ENCODE measurements around the gene SRGAP1. TPM values are rescaled to one million over a fixed set of nuclear protein-coding genes. Genes with fewer than 3 reads are reported as not detected.

Gene SRGAP1
- total RNA-seq, 1 donor from 2014 or later, result 2.3 TPM

DNA sequence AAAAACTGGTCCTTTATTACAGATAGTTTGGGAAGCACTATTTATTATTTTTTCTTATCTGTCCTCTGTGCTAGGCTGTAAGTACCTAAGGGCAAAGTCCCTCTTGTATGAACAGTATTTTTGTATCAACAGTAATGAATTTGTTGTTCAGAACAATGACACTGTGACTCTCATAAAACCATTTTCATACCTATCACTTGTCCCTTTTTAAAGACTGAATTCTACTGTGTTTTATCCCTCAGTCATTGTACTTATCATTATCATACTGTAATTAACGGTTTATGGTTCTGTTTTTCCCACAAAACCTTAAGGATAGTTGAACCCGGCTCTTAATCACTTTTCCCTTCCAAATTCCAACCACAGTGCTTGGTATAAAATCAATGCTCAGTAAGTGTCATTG is 69.4 kb downstream of the SRGAP1 start:
- no peaks in the 10 kb centered on the region for H3K27me3 ChIP-seq (ENCODE audit: low read depth)
- no peak overlapping the region for H3K27ac ChIP-seq (replicated peaks)
- intact Hi-C loops (cut with micrococcal nuclease), result no loop called here
- DNase-seq, result no peak
- TF ChIP-seq CTCF (IDR thresholded peaks at IDR 0.05; ENCODE audit: borderline replicate concordance), result no peak
- no peaks in the 10 kb centered on the region for H3K36me3 ChIP-seq
- H3K4me3 ChIP-seq, result no peak overlapping the region
- H3K4me1 ChIP-seq, result peaks cover 10% of the 10 kb centered on the region
- H3K9me3 ChIP-seq (replicated peaks), result no peaks in the 10 kb centered on the region

DNA sequence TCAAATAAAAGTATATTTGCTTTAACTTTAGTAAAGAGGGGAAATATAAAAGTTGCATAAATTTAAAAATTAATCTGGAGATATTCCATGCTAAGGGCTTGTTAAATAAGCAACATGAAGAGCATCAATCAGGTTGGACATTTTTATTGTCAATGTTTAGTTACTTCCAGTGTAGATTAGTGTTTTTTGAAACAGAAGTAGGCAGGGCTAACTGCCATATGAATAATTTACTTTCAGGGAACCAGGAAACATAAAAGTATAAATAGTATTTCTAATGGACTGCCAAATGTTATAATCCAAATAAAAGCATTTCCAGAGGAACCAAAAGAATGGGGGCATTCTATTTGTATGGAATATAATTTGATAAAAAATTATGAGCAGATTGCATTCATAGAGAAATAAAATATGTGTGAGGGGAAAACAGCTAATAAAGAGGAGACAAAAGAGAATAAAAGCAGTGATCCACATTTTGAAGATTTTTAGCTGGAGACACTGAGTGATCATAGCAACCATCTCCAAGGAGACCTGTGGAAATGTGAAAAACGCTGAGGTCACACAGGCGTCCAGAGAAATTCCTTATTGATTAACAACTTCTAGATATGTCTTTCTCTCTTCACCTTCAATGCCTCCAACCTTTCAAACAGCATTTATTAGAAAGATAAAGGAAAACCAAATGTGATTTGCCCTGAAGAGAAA is 70.8 kb downstream of the SRGAP1 start:
- H3K9me3 ChIP-seq (replicated peaks), result no peaks in the 10 kb centered on the region
- no peak overlapping the region for H3K27ac ChIP-seq (replicated peaks)
- no peak for TF ChIP-seq CTCF (IDR thresholded peaks at IDR 0.05; ENCODE audit: borderline replicate concordance)
- H3K4me1 ChIP-seq, result peaks cover 10% of the 10 kb centered on the region
- H3K27me3 ChIP-seq (ENCODE audit: low read depth), result no peaks in the 10 kb centered on the region
- DNase-seq, result no peak
- H3K4me3 ChIP-seq, result no peak overlapping the region
- H3K36me3 ChIP-seq, result no peaks in the 10 kb centered on the region
- intact Hi-C loops (cut with micrococcal nuclease), result no loop called here

- Histone ChIP-seq H3K27me3 (ENCODE audit: low read depth) (no peaks in the 10 kb centered on the region), H3K4me3 (no peak overlapping the region), H3K36me3 (no peaks in the 10 kb centered on the region), H3K27ac (replicated peaks) (no peak overlapping the region), H3K4me1 (peaks cover 4% of the 10 kb centered on the region), H3K9me3 (replicated peaks) (no peaks in the 10 kb centered on the region)
- intact Hi-C loops (cut with micrococcal nuclease), result no loop called here
- TF ChIP-seq CTCF (IDR thresholded peaks at IDR 0.05; ENCODE audit: borderline replicate concordance), result no peak
- no peak for DNase-seq
Measured at GRCh38 chr12:63916561-63917476, 72.3 kb downstream of the SRGAP1 start.

GRCh38 chr12:63917477-63917862 is 73.0 kb downstream of the SRGAP1 start:
- Histone ChIP-seq H3K4me3 (no peak overlapping the region), H3K4me1 (no peaks in the 10 kb centered on the region), H3K27ac (replicated peaks) (no peak overlapping the region), H3K9me3 (replicated peaks) (no peaks in the 10 kb centered on the region), H3K36me3 (no peaks in the 10 kb centered on the region), H3K27me3 (ENCODE audit: low read depth) (no peaks in the 10 kb centered on the region)
- TF ChIP-seq CTCF (IDR thresholded peaks at IDR 0.05; ENCODE audit: borderline replicate concordance), result no peak
- no peak for DNase-seq
- intact Hi-C loops (cut with micrococcal nuclease), result no loop called here

DNA sequence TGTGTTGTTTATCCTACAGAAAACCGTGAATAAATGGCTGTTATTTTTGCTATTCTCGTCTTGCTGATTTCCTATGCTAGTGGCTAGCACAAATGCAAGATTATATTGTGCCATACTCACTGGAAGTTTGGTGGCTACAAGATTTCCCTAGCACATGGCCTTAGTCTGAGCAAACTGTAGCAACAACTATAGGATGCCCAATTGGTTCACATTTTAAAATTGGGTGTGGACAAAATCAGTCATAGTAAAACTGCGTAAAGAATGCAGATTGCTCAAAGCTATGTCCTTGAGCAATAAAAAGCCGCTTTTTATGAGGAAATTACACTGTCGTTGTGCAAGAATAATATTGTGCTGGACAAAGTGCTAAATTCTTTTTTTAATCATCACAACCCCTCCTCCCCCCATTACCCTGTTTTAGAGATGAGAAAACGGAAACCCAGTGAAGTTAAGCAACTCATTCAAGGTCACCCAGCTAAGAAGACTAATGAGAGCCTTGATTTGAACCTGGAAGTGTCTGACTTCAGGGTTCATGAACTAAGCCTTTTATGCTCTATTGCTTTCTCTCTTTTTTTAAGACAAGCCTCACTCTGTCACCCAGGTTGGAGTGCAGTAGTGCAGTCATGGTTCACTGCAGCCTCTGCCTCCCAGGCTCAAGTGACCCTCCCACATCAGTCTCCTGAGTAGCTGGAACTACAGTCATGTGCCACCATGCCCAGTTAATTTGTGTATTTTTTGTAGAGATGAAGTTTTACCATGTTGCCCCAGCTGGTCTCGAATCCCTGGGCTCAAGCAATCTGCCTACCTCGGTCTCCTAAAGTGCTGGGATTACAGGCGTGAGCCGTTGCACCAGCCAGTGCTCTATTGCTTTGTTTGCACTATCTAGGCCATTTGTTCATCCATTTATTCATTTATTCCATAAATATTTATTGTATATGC is 73.6 kb downstream of the SRGAP1 start:
- no peaks in the 10 kb centered on the region for H3K27me3 ChIP-seq (ENCODE audit: low read depth)
- TF ChIP-seq CTCF (IDR thresholded peaks at IDR 0.05; ENCODE audit: borderline replicate concordance), result no peak
- no peaks in the 10 kb centered on the region for H3K9me3 ChIP-seq (replicated peaks)
- no peak for DNase-seq
- intact Hi-C loops (cut with micrococcal nuclease), result no loop called here
- no peaks in the 10 kb centered on the region for H3K4me1 ChIP-seq
- H3K4me3 ChIP-seq, result no peak overlapping the region
- no peaks in the 10 kb centered on the region for H3K36me3 ChIP-seq
- no peak overlapping the region for H3K27ac ChIP-seq (replicated peaks)

All from left ventricle myocardium inferior (tissue), 1 donor.